ENCODE results near the gene STK26. TPM values are rescaled to one million over a fixed set of nuclear protein-coding genes. Genes with fewer than 3 reads are reported as not detected.

Gene STK26
- total and polyA plus RNA-seq, 2 of the 4 experiments (the other 2 are of a cell fraction) = 0.17 to 0.18 TPM

DNA sequence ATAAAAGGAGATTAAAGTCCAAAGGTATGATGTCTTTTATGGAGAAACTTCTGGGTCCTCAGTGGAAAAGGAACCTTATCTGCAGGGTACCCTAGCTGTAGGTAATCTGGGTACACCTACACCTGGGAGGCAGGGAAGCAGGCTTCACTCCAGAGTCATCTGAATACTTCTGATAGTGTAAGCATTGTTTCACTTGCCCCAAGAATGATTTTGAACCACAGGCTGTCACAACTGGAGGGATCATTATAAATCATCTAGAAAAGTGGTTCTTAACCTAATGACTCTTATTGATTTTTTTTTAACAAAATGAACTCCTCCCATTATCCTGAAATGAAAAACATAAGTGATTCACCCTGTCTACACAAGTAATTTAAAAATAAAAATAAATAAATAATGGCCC, 44.0 kb upstream of the STK26 start:
- in situ Hi-C loops (cut with MboI; ENCODE audit: low sequenced_read_pairs) = no loop called here
- Histone ChIP-seq H2AK9ac (replicated peaks; ENCODE audit: low read depth, low read length, poor library complexity) (no peak overlapping the region), H2BK20ac (ENCODE audit: low read depth, low read length) (no peak overlapping the region), H4K8ac (ENCODE audit: low read depth in 2 of 2, low read length in 2 of 2) (no peak overlapping the region), H2BK15ac (ENCODE audit: low read depth, low read length) (no peak overlapping the region), H3K4ac (ENCODE audit: low read depth, low read length) (no peak overlapping the region), H2AK5ac (ENCODE audit: low read depth, low read length) (no peak overlapping the region), H3K9me3 (ENCODE audit: control insufficient read depth, insufficient read depth, low read length) (no peaks in the 10 kb centered on the region; the same call in 1 of the 2 replicates), H3K9me1 (ENCODE audit: insufficient read depth, low read length) (no peaks in the 10 kb centered on the region), H3K79me1 (ENCODE audit: low read depth in 1 of 2, low read length in 2 of 2) (no peaks in the 10 kb centered on the region), H3K27ac (ENCODE audit: insufficient read depth, low read length) (no peak overlapping the region), H3K18ac (ENCODE audit: low read depth, low read length) (no peak overlapping the region), H3K27me3 (ENCODE audit: control insufficient read depth, insufficient read depth, low read length) (peaks cover 4% of the 10 kb centered on the region), H3K9ac (ENCODE audit: low read depth, low read length) (no peak overlapping the region), H3K36me3 (ENCODE audit: control insufficient read depth, insufficient read depth, low read length) (no peaks in the 10 kb centered on the region), H2AFZ (replicated peaks; ENCODE audit: low read length, poor library complexity) (no peak overlapping the region), H3K4me2 (ENCODE audit: low read depth, low read length) (no peak overlapping the region), H3K4me1 (ENCODE audit: control insufficient read depth, insufficient read depth, low read length) (no peaks in the 10 kb centered on the region), H4K5ac (ENCODE audit: low read depth, low read length) (no peak overlapping the region), H2BK5ac (ENCODE audit: low read depth, low read length, poor library complexity, severe bottlenecking) (no peak overlapping the region), H4K20me1 (ENCODE audit: insufficient read depth, low read length) (no peaks in the 10 kb centered on the region), H3K23ac (ENCODE audit: low read depth, low read length) (no peak overlapping the region), H3K4me3 (ENCODE audit: insufficient read depth, low read depth, low read length) (no peak overlapping the region), H3K56ac (ENCODE audit: extremely low read depth, insufficient read depth, low read length) (no peak overlapping the region), H2BK120ac (ENCODE audit: low read depth, low read length) (no peak overlapping the region), H3K14ac (replicated peaks; ENCODE audit: low read depth, low read length) (no peak overlapping the region), H4K91ac (ENCODE audit: insufficient read depth, low read depth, low read length) (no peak overlapping the region)
- no peak for TF ChIP-seq RAD21 (IDR thresholded peaks at IDR 0.05; ENCODE audit: low read length)
- DNase-seq = no peak
- intact Hi-C loops (cut with micrococcal nuclease) = no loop called here
- dilution Hi-C loops (cut with HindIII; ENCODE audit: low sequenced_read_pairs, unreplicated experiment) = no loop called here
- no peak for ATAC-seq (ENCODE audit: low read depth)
- BruUV-seq (replicated peaks) = no TSS peak
- POLR2A ChIA-PET (ENCODE audit: unreplicated experiment) = no interaction called here
- CTCF ChIA-PET = no interaction called here
